Ovary (tissue), 3 donors: ENCODE measurements around the gene MPHOSPH9.
"Not testable (repeated sequence)": the region's sequence is repeated elsewhere in the genome, so short reads cannot be mapped to it uniquely, and the experiment has no call there.

Experiments
- POLR2A ChIP-seq: fragments of 450-650 bp; IDR thresholded peaks from one replicate; pipeline ENCODE4 v1.6.1; 2017; ENCODE audit warnings: antibody characterized with exemption, mild to moderate bottlenecking, moderate library complexity
- TF ChIP-seq, protein P1 (sequence below), 3 donors: fragments of 450-650 bp in 2 of 3; fragments of 200-600 bp in 1 of 3; IDR thresholded peaks; one replicate each; pipeline versions ENCODE4 v1.5.1 to v1.8.0; 2016 to 2022; ENCODE audit warnings: antibody characterized with exemption in 3 of 3, mild to moderate bottlenecking in 1 of 3
- donor health status: DM: no; HTN: no; CAD: no.

DNA sequence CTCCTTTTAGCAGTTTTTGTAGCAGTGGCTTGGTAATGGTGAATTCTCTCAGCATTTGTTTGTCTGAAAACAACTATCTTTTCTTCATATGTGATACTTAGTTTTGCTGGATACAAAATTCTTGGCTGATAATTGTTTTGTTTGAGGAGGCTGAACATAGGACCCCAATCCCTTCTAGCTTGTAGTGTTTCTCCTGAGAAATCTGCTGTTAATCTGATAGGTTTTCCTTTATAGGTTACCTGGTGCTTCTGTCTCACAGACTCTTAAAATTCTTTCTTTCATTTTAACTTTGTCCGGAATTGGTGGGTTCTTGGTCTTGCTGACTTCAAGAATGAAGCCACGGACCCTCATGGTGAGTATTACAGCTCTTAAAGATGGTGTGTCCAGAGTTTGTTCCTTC, 15.2 kb upstream of the MPHOSPH9 start:
- TF ChIP-seq, protein P1, sequence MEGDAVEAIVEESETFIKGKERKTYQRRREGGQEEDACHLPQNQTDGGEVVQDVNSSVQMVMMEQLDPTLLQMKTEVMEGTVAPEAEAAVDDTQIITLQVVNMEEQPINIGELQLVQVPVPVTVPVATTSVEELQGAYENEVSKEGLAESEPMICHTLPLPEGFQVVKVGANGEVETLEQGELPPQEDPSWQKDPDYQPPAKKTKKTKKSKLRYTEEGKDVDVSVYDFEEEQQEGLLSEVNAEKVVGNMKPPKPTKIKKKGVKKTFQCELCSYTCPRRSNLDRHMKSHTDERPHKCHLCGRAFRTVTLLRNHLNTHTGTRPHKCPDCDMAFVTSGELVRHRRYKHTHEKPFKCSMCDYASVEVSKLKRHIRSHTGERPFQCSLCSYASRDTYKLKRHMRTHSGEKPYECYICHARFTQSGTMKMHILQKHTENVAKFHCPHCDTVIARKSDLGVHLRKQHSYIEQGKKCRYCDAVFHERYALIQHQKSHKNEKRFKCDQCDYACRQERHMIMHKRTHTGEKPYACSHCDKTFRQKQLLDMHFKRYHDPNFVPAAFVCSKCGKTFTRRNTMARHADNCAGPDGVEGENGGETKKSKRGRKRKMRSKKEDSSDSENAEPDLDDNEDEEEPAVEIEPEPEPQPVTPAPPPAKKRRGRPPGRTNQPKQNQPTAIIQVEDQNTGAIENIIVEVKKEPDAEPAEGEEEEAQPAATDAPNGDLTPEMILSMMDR (IDR thresholded peaks at IDR 0.05) = not testable (repeated sequence)
- not testable (repeated sequence) for TF ChIP-seq POLR2A
